ENCODE data around the gene RNF208.

The RNF208 gene

GRCh38 chr9:137226338-137227053, 4.5 kb upstream of the RNF208 start:
- Histone ChIP-seq H3K4me3 (no peak overlapping the region), H3K27ac (no peak overlapping the region), H3K9ac (ENCODE audit: insufficient read length) (no peak overlapping the region), H3K9me3 (ENCODE audit: low read depth, low read length) (no peaks in the 10 kb centered on the region), H3K36me3 (ENCODE audit: insufficient read depth, low read length) (no peaks in the 10 kb centered on the region)
- DNase-seq (ENCODE audit: low read depth, low spot score) = no peak
- no peak for TF ChIP-seq POLR2AphosphoS5 (IDR thresholded peaks at IDR 0.05; ENCODE audit: borderline replicate concordance, low read depth, low read length)
- TF ChIP-seq FOXP2 (optimal IDR thresholded peaks at IDR 0.05; ENCODE audit: control extremely low read depth, extremely low read length, insufficient read depth) = no peak
- TF ChIP-seq EZH2 (IDR thresholded peaks at IDR 0.05) = no peak

GRCh38 chr9:137225699-137226331, 3.8 kb upstream of the RNF208 start:
- TF ChIP-seq EZH2 (IDR thresholded peaks at IDR 0.05) = no peak
- no peak for TF ChIP-seq POLR2AphosphoS5 (IDR thresholded peaks at IDR 0.05; ENCODE audit: borderline replicate concordance, low read depth, low read length)
- no peak for TF ChIP-seq FOXP2 (optimal IDR thresholded peaks at IDR 0.05; ENCODE audit: control extremely low read depth, extremely low read length, insufficient read depth)
- Histone ChIP-seq H3K9ac (ENCODE audit: insufficient read length) (no peak overlapping the region), H3K27ac (no peak overlapping the region)

GRCh38 chr9:137224830-137225694, 3.0 kb upstream of the RNF208 start, which contains the start of gene CYSRT1:
TSS of gene CYSRT1 (plus strand) at chr9:137225174. CDS start at chr9:137225622, 448 bp downstream.
- no peak for TF ChIP-seq POLR2AphosphoS5 (IDR thresholded peaks at IDR 0.05; ENCODE audit: borderline replicate concordance, low read depth, low read length)
- no peak for TF ChIP-seq FOXP2 (optimal IDR thresholded peaks at IDR 0.05; ENCODE audit: control extremely low read depth, extremely low read length, insufficient read depth)
- no peak for TF ChIP-seq EZH2 (IDR thresholded peaks at IDR 0.05)
- no peaks in the 10 kb centered on the region for H3K9me3 ChIP-seq (ENCODE audit: low read depth, low read length)
- peak within 1 kb of the TSS; percentile 81 for H3K27ac ChIP-seq
- H3K36me3 ChIP-seq (ENCODE audit: insufficient read depth, low read length) = no peaks in the 10 kb centered on the region
- H3K9ac ChIP-seq (ENCODE audit: insufficient read length) = peak within 1 kb of the TSS; percentile 99
- DNase-seq (ENCODE audit: low read depth, low spot score) = no peak
- peak within 1 kb of the TSS; percentile 97 for H3K4me3 ChIP-seq

More at GRCh38 chr9:137225699-137226331, 3.8 kb upstream of the RNF208 start:
- H3K4me3 ChIP-seq = no peak overlapping the region
- DNase-seq (ENCODE audit: low read depth, low spot score) = no peak
- no peaks in the 10 kb centered on the region for H3K9me3 ChIP-seq (ENCODE audit: low read depth, low read length)
- no peaks in the 10 kb centered on the region for H3K36me3 ChIP-seq (ENCODE audit: insufficient read depth, low read length)

- TF ChIP-seq POLR2AphosphoS5 (IDR thresholded peaks at IDR 0.05; ENCODE audit: borderline replicate concordance, low read depth, low read length) (peak; percentile 86), EZH2 (IDR thresholded peaks at IDR 0.05) (no peak)
- no peaks in the 10 kb centered on the region for H3K36me3 ChIP-seq (ENCODE audit: insufficient read depth, low read length)
- peak overlapping the region; percentile 81 for H3K27ac ChIP-seq
- peak overlapping the region; percentile 99 for H3K9ac ChIP-seq (ENCODE audit: insufficient read length)
- H3K9me3 ChIP-seq (ENCODE audit: low read depth, low read length) = no peaks in the 10 kb centered on the region
- DNase-seq (ENCODE audit: low read depth, low spot score) = peak; percentile 90
- H3K4me3 ChIP-seq = peak overlapping the region; percentile 97
Observed at GRCh38 chr9:137223078-137223970, 1.3 kb upstream of the RNF208 start.

GRCh38 chr9:137221506-137222111, 431 bp downstream of the RNF208 start:
- Histone ChIP-seq H3K36me3 (ENCODE audit: insufficient read depth, low read length) (no peaks in the 10 kb centered on the region), H3K9me3 (ENCODE audit: low read depth, low read length) (no peaks in the 10 kb centered on the region), H3K9ac (ENCODE audit: insufficient read length) (peak overlapping the region; percentile 41), H3K4me3 (peak overlapping the region; percentile 74), H3K27ac (no peak overlapping the region)
- no peak for TF ChIP-seq FOXP2 (optimal IDR thresholded peaks at IDR 0.05; ENCODE audit: control extremely low read depth, extremely low read length, insufficient read depth)
- no peak for TF ChIP-seq EZH2 (IDR thresholded peaks at IDR 0.05)
- no peak for TF ChIP-seq POLR2AphosphoS5 (IDR thresholded peaks at IDR 0.05; ENCODE audit: borderline replicate concordance, low read depth, low read length)
- no peak for DNase-seq (ENCODE audit: low read depth, low spot score)

GRCh38 chr9:137221095-137221505, 940 bp downstream of the RNF208 start:
- no peak overlapping the region for H3K27ac ChIP-seq
- no peak overlapping the region for H3K4me3 ChIP-seq
- TF ChIP-seq EZH2 (IDR thresholded peaks at IDR 0.05) (no peak), POLR2AphosphoS5 (IDR thresholded peaks at IDR 0.05; ENCODE audit: borderline replicate concordance, low read depth, low read length) (no peak), FOXP2 (optimal IDR thresholded peaks at IDR 0.05; ENCODE audit: control extremely low read depth, extremely low read length, insufficient read depth) (no peak)
- H3K9me3 ChIP-seq (ENCODE audit: low read depth, low read length) = no peaks in the 10 kb centered on the region
- H3K36me3 ChIP-seq (ENCODE audit: insufficient read depth, low read length) = no peaks in the 10 kb centered on the region
- no peak for DNase-seq (ENCODE audit: low read depth, low spot score)
- no peak overlapping the region for H3K9ac ChIP-seq (ENCODE audit: insufficient read length)

Data from SK-N-MC (cell line).